ENCODE results near the gene ACTMAP. TPM values are rescaled to one million over a fixed set of nuclear protein-coding genes. Genes with fewer than 3 reads are reported as not detected.

The ACTMAP gene
- total RNA-seq, 1 donor, result 1.1 TPM

GRCh38 chr19:40739030-40739839 lies 11.0 kb downstream of the ACTMAP start:
- Histone ChIP-seq H3K79me2 (ENCODE audit: insufficient read depth, low read length) (no peaks in the 10 kb centered on the region), H3K27me3 (ENCODE audit: insufficient read depth, low read length) (no peaks in the 10 kb centered on the region), H3K4me3 (ENCODE audit: insufficient read depth, low read length) (no peak overlapping the region), H4K20me1 (ENCODE audit: insufficient read depth, low read length) (no peaks in the 10 kb centered on the region), H2AFZ (ENCODE audit: low read length) (no peak overlapping the region), H3K36me3 (ENCODE audit: insufficient read depth, low read length) (peaks cover 33% of the 10 kb centered on the region), H3K4me1 (ENCODE audit: insufficient read depth, low read length) (no peaks in the 10 kb centered on the region), H3K4me2 (ENCODE audit: insufficient read depth, low read length) (no peak overlapping the region), H3K27ac (ENCODE audit: low read depth, low read length) (no peak overlapping the region), H3K9me3 (ENCODE audit: low read depth, low read length) (no peaks in the 10 kb centered on the region)
- DNase-seq (ENCODE audit: insufficient read length, low spot score, missing footprints), result no peak
- no peak for TF ChIP-seq CTCF (IDR thresholded peaks at IDR 0.05; ENCODE audit: extremely low read depth, low read depth, low read length)

- H3K36me3 ChIP-seq (ENCODE audit: insufficient read depth, low read length), result peaks cover 52% of the 10 kb centered on the region
- no peaks in the 10 kb centered on the region for H3K9me3 ChIP-seq (ENCODE audit: low read depth, low read length)
- no peaks in the 10 kb centered on the region for H3K79me2 ChIP-seq (ENCODE audit: insufficient read depth, low read length)
- H3K4me1 ChIP-seq (ENCODE audit: insufficient read depth, low read length), result no peaks in the 10 kb centered on the region
- no peak for TF ChIP-seq CTCF (IDR thresholded peaks at IDR 0.05; ENCODE audit: extremely low read depth, low read depth, low read length)
- no peaks in the 10 kb centered on the region for H4K20me1 ChIP-seq (ENCODE audit: insufficient read depth, low read length)
- H3K27me3 ChIP-seq (ENCODE audit: insufficient read depth, low read length), result no peaks in the 10 kb centered on the region
- no peak overlapping the region for H3K27ac ChIP-seq (ENCODE audit: low read depth, low read length)
- H3K4me2 ChIP-seq (ENCODE audit: insufficient read depth, low read length), result no peak overlapping the region
- DNase-seq (ENCODE audit: insufficient read length, low spot score, missing footprints), result no peak
- H3K4me3 ChIP-seq (ENCODE audit: insufficient read depth, low read length), result no peak overlapping the region
- no peak overlapping the region for H2AFZ ChIP-seq (ENCODE audit: low read length)
Observed at GRCh38 chr19:40737102-40737644, 13.1 kb downstream of the ACTMAP start.

- Histone ChIP-seq H3K4me1 (ENCODE audit: insufficient read depth, low read length) (no peaks in the 10 kb centered on the region), H3K27ac (ENCODE audit: low read depth, low read length) (no peak overlapping the region), H2AFZ (ENCODE audit: low read length) (no peak overlapping the region), H3K36me3 (ENCODE audit: insufficient read depth, low read length) (peaks cover 52% of the 10 kb centered on the region), H3K79me2 (ENCODE audit: insufficient read depth, low read length) (no peaks in the 10 kb centered on the region), H3K27me3 (ENCODE audit: insufficient read depth, low read length) (no peaks in the 10 kb centered on the region), H3K4me3 (ENCODE audit: insufficient read depth, low read length) (no peak overlapping the region), H4K20me1 (ENCODE audit: insufficient read depth, low read length) (no peaks in the 10 kb centered on the region), H3K9me3 (ENCODE audit: low read depth, low read length) (no peaks in the 10 kb centered on the region), H3K4me2 (ENCODE audit: insufficient read depth, low read length) (no peak overlapping the region)
- DNase-seq (ENCODE audit: insufficient read length, low spot score, missing footprints), result no peak
- TF ChIP-seq CTCF (IDR thresholded peaks at IDR 0.05; ENCODE audit: extremely low read depth, low read depth, low read length), result no peak
Observed at GRCh38 chr19:40736661-40737060, 13.6 kb downstream of the ACTMAP start.

GRCh38 chr19:40735013-40735771 lies 15.1 kb downstream of the ACTMAP start:
- no peaks in the 10 kb centered on the region for H3K79me2 ChIP-seq (ENCODE audit: insufficient read depth, low read length)
- H3K27me3 ChIP-seq (ENCODE audit: insufficient read depth, low read length), result no peaks in the 10 kb centered on the region
- no peak for DNase-seq (ENCODE audit: insufficient read length, low spot score, missing footprints)
- H2AFZ ChIP-seq (ENCODE audit: low read length), result no peak overlapping the region
- peaks cover 63% of the 10 kb centered on the region for H3K36me3 ChIP-seq (ENCODE audit: insufficient read depth, low read length)
- no peak overlapping the region for H3K27ac ChIP-seq (ENCODE audit: low read depth, low read length)
- TF ChIP-seq CTCF (IDR thresholded peaks at IDR 0.05; ENCODE audit: extremely low read depth, low read depth, low read length), result no peak
- H3K4me2 ChIP-seq (ENCODE audit: insufficient read depth, low read length), result no peak overlapping the region
- H3K9me3 ChIP-seq (ENCODE audit: low read depth, low read length), result no peaks in the 10 kb centered on the region
- H3K4me3 ChIP-seq (ENCODE audit: insufficient read depth, low read length), result no peak overlapping the region
- no peaks in the 10 kb centered on the region for H3K4me1 ChIP-seq (ENCODE audit: insufficient read depth, low read length)
- no peaks in the 10 kb centered on the region for H4K20me1 ChIP-seq (ENCODE audit: insufficient read depth, low read length)
